CD4-positive, alpha-beta T cell treated with Interleukin-17A for 1 hour (primary cell): ENCODE results near the gene PDZK1IP1.
"Not testable (repeated sequence)": the region's sequence is repeated elsewhere in the genome, so short reads cannot be mapped to it uniquely, and the experiment has no call there.

ENCODE experiments used
- DNase-seq: peaks from one replicate; pipeline ENCODE4 v3.0.0-alpha.2; 2020

Gene PDZK1IP1

DNA sequence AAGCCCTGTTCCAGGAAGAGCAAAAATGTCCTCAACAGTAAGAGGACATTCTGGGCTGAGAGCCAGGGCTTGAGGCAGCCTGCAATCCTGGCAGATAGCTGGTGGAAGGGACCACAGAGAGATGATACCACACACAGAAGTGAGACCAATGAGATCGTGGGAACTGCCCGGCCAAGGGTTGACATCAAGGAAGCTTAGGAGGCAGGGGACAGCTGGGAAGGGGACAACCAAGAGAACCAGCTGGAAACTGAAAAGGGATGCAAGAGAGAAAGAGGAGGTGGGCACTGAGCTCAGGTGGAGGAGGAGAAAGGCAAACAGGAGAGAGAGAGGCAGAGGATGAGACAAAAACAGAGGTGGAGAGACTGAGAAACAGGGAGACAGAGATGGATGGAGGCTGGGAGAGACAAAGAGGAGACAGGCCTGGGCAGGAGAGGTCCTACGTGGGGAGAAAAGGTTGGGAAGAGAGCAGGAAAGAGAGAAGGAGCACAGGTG lies 9.2 kb downstream of the PDZK1IP1 start:
- DNase-seq: no peak

DNA sequence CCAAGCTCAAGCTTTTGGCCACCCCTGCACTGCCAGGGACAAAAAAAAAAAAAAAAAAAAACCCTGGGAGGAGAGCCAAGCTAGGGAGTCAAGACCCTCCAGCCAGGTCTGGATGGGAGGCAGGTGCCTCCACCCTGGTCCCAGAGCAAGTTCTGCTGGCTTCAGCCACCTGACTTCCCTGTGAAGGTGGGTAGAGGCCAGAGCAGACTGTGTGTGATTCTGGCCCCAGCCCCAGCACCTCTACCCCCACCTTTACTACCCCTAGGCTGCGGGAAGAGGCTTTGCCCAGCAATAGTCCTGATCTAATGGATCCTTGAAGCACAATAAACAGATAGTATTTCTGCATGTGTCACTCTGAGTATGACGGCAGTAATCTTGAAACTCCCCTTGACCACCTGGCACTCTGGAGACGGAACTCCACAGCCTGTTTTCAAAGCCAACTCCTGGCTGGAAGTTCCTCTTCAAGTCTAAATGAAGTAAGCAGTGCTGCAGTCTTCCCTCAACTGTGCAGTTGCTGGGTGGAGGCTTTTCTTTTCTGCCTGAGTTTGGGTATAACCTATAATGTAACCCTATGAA lies 9.8 kb downstream of the PDZK1IP1 start:
- no peak for DNase-seq

DNA sequence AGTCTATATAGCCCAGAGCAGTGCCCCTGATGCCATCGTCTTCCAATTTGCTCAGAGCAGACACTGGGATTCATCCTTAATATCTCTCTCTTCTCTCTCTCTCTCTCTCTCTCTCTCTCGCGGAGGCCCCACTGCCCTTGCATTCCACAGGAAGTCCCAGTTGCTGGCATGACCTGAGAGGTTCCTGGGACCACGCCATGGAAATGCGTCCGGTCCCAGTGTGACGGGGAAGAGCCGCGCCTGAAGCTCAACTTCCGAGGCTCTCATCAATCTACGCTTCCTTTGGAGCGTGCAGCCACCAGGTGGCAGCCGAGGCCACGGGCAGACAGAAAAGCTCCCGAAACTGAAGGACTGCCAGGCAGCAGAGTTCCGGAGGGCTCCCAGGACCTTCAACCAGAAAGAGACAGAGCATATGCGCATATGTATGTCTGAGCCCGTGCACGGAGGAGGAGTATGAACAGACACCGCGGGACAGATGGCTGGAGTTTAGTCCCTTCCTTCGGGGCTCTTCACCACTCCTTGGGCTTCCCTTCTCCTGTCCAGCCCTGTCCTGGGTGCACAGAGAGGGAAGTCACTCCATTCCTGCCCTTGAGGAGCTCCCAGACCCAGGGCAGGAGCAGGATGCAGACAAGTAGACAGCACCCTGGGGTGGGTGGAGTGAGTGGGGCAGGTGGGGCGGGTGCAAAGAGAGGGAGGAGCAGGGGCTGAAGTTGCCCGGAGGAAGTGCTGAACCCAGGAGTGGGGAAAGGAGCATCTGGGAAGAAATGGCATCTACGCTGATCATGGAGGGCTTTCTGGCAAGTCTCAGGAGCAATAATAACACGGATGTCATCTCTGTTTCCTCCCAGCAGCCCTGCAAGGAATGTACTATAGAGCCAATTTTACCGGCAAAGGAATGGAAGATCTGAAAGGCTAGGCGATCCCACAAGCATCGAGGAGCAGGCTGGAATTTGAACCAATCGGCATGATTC lies 10.5 kb downstream of the PDZK1IP1 start:
- peak; percentile 68 for DNase-seq

DNA sequence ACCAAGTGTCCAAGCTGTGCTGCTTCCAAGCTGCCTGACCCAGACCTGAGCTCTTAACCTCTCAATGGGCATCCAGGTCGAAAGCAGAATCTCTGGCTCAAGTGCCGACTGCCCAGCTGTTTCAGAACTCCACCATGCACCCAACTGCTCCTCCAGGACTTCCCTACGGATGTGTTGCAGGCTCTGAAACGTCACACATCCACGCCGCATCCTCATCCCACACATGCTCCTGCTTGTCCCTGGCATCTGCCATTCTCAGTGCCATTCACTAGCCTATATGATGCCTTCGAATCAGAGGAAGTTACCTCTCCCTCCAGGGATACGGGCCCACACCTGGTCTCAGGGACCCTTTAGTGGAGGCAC lies 11.2 kb downstream of the PDZK1IP1 start:
- DNase-seq: no peak

DNA sequence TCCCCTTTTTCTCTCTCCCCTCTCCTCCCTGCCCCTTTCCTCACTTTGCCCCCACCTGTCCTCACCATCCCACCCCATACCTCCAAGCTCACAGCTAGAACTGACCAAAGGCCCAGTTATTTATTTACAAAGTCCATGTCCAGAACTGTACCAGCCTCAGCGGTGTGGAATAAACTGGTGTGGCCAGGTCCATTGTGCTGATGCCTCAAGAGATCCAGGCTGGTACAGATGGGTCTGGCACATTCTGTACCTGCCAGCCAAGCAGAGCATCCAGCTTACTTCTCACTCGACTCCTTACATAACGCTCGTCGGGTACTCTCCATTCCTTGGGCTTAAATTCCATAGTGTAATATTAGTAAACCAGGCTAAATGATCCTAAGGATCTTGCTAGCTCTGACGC lies 11.8 kb downstream of the PDZK1IP1 start:
- DNase-seq: no peak

GRCh38 chr1:47175227-47175934 lies 14.5 kb downstream of the PDZK1IP1 start:
- DNase-seq: peak; percentile 50

GRCh38 chr1:47174656-47175020 lies 15.2 kb downstream of the PDZK1IP1 start:
- no peak for DNase-seq

- DNase-seq: no peak
These were observed 17.1 kb downstream of the PDZK1IP1 start for GRCh38 chr1:47172782-47173181.

DNA sequence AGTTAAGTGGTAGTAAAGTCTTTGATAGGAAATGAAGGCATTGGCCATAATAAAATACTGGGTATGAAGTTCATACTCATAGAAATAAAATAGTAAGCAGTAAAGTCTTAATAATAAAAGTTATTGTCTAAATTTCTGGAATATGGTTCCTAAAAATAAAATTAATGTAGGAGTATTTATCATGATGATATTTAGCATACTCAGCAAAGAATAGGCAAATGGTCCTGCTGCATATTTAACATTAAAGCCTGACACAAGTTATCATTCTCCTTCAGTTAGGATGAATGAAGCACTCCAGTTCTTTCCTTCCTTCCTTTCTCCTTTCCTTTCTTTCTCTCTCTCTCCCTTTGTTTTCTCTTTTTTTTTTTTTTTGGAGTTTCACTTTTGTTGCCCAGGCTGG lies 25.3 kb downstream of the PDZK1IP1 start:
- DNase-seq: no peak

DNA sequence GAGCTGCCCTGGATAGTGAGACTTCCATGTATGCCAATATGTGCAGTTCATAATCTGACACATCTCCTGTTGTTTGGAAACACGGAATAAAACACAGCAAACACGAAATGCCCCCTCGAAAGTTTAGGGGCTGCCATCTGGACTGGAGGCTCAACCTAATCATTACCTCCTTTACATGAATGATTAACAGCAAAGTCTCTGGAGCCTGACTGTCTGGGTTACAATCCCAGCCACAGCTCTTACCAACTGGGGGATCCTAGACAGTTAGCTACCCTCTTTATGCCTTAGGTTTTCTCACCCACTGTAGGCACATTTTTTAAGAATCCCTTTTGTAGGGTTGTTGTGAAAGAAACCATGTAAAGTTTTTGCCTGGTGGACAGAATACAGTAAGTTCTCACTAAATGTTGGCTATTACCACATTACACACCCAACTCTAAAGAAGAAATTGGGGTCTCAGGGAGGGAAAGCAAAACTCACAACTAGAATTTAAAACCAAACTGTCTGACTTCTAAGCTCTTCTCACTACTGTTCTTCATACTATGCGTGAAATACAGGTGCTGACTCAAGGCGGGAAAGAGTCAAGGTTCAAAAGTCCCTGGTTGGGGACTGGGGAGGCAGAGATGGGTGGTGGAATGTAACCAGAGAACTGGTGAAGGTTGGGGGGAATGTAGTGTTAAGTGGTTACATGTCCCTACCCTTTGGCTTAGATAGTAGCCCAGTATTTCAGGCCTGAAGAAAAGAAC lies 28.4 kb downstream of the PDZK1IP1 start:
- DNase-seq: no peak

- DNase-seq: no peak
These were observed 29.1 kb downstream of the PDZK1IP1 start for GRCh38 chr1:47160716-47161115.

DNA sequence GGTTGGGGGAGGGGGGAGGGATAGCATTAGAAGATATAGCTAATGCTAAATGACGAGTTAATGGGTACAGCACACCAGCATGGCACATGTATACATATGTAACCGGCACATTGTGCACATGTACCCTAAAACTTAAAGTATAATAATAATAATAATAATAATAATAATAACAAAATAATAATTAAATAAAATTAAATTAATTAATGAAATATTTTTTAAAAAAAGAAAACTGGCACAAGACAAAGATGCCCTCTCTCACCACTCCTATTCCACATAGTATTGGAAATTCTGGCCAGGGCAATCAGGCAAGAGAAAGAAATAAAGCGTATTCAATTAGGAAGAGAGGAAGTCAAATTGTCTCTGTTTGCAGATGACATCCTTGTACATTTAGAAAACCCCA lies 31.9 kb downstream of the PDZK1IP1 start:
- DNase-seq: not testable (repeated sequence)

DNA sequence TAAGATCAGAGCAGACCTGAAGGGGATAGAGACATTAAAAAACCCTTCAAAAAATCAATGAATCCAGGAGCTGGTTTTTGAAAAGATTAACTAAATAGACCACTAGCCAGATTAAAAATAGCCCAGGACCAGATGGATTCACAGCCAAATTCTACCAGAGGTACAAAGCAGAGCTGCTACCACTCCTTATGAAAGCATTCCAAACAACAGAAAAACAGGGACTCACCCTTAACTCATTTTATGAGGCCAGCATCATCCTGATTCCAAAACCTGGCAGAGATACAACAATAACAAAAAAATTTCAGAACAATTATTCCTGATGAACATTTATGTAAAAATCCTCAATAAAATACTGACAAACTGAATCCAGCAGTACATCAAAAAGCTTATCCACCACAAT lies 33.4 kb downstream of the PDZK1IP1 start:
- not testable (repeated sequence) for DNase-seq

- DNase-seq: not testable (repeated sequence)
These were observed 40.7 kb downstream of the PDZK1IP1 start for GRCh38 chr1:47149162-47149561.

DNA sequence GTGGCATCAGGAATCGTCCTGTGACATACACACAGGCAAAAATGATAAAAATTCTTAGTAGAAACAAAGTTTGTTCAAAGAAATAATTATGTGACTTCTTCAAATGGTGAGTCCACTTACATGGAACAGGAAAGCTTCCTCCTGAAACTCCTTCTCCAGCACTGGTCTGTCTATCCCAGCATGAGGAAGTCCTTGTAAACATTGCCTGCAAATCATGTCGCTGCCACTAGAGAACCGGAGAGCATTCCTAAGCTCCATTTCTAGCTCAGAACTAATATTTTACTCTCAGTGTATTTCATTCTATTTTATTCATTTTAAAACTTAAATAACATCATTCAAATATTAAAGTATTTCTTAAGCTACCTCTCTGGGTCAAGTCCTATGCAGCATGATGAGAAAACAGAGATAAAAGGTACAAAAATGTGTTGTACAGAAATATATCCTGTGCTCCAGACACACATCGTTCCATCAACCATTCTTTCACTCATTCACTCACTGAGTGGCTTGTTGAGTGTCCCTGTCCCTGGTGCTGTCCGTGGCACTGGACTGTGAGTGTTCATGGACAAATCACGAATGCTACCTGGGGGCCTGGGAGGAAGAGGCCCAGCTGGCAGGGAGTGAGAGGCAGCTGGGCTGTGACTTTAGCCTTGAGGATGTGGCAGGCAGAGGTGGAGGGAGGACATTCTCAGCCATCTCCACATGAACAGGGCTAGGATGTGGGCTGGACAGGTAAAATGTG lies 42.6 kb downstream of the PDZK1IP1 start:
- no peak for DNase-seq

DNA sequence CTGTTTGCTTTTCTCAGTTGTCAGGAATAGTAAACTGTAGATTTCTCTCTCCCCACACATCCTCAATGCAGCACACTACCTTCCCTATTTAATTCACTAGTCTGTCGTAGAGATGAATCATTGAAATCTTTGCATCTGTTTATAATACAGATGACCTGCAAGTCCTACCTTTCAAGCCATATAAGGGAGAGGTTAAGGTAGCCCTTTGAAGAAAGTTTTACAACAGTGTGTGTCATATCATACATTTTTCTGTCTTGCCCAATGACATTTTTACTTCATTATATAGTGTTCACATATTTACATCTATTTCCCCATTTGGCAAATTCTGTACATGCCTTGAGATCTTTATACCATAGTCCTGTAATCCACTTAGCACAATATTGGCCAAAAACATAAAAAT lies 43.3 kb downstream of the PDZK1IP1 start:
- not testable (repeated sequence) for DNase-seq

DNA sequence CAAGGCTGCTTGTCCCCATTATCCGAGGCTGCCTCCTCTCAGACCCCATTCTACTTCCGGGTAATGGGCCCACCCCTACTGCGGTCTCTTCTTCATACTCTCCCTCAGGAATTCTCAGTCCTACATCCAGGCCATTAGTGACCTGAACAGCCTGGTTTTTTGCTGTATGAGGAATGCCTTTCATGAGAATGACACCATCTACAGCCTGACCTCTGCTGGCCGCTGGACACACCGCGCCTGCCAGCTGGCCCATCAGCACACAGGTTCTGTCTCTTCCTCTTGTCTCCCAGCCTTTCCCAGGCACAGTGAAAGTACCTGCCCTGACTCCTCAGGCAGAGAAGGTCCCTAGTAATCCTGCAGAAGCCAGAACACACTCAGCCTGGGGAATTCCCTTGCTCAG lies 46.2 kb downstream of the PDZK1IP1 start:
- not testable (repeated sequence) for DNase-seq

GRCh38 chr1:47140358-47140757 lies 49.5 kb downstream of the PDZK1IP1 start:
- not testable (repeated sequence) for DNase-seq

GRCh38 chr1:47137925-47138615 lies 51.8 kb downstream of the PDZK1IP1 start:
- DNase-seq: no peak

GRCh38 chr1:47137198-47137597 lies 52.6 kb downstream of the PDZK1IP1 start, which contains the start of gene CYP4A22:
TSS of gene CYP4A22 (plus strand) at chr1:47137441. CDS start at chr1:47137486, 45 bp downstream.
- no peak for DNase-seq
